NT2/D1 (cell line): ENCODE data around the gene ZMAT5.

Experiments used
- DNase-seq: peaks from one replicate; pipeline ENCODE4 v3.0.0-alpha.2; 2011; ENCODE audit warnings: low read depth, low spot score
- H3K27me3 ChIP-seq: 2 replicates; pipeline ENCODE4 v1.6.0; 2011; ENCODE audit warnings: mild to moderate bottlenecking; ENCODE audit not compliant: insufficient read length, insufficient read depth
- H3K36me3 ChIP-seq: 2 replicates; pipeline ENCODE4 v1.6.1; 2011; ENCODE audit warnings: mild to moderate bottlenecking, low read length, mixed read lengths; ENCODE audit not compliant: insufficient read depth, insufficient read length
- H3K4me1 ChIP-seq: 2 replicates; pipeline ENCODE4 v1.5.1; 2011; ENCODE audit not compliant: insufficient read depth, insufficient read length
- H3K4me3 ChIP-seq: 2 replicates; pipeline ENCODE4 v1.5.1; 2011; ENCODE audit warnings: low read depth; ENCODE audit not compliant: insufficient read length
- H3K9ac ChIP-seq: 2 replicates; pipeline ENCODE4 v1.6.0; 2011; ENCODE audit warnings: low read depth; ENCODE audit not compliant: insufficient read length
- H3K9me3 ChIP-seq: 2 replicates; pipeline ENCODE4 v1.5.1; 2011; ENCODE audit warnings: mild to moderate bottlenecking, low read length; ENCODE audit not compliant: insufficient read depth
- SUZ12 ChIP-seq: IDR thresholded peaks from 2 replicates; pipeline ENCODE4 v1.6.1; 2011; ENCODE audit not compliant: insufficient read length, insufficient read depth; ENCODE audit errors: extremely low read depth
- YY1 ChIP-seq: IDR thresholded peaks from 2 replicates; pipeline ENCODE4 v1.6.1; 2011; ENCODE audit not compliant: insufficient read length, insufficient read depth
- ZNF274 ChIP-seq: IDR thresholded peaks from 2 replicates; pipeline ENCODE4 v1.6.1; 2011; ENCODE audit warnings: mild to moderate bottlenecking, low read depth, low read length

Gene ZMAT5

GRCh38 chr22:29799217-29799680 is 32.4 kb upstream of the ZMAT5 start:
- H3K9ac ChIP-seq, result no peak overlapping the region
- H3K4me3 ChIP-seq, result no peak overlapping the region
- TF ChIP-seq SUZ12 (no peak), YY1 (no peak)

GRCh38 chr22:29798801-29799200 is 32.0 kb upstream of the ZMAT5 start:
- H3K36me3 ChIP-seq, result peaks cover 74% of the 10 kb centered on the region
- no peak overlapping the region for H3K9ac ChIP-seq

More at GRCh38 chr22:29799217-29799680, 32.4 kb upstream of the ZMAT5 start:
- no peaks in the 10 kb centered on the region for H3K9me3 ChIP-seq
- H3K4me1 ChIP-seq, result peaks cover 2% of the 10 kb centered on the region
- DNase-seq, result no peak
- no peaks in the 10 kb centered on the region for H3K27me3 ChIP-seq
- H3K36me3 ChIP-seq, result peaks cover 79% of the 10 kb centered on the region

GRCh38 chr22:29798318-29798717 is 31.5 kb upstream of the ZMAT5 start:
- no peak for DNase-seq
- TF ChIP-seq ZNF274 (no peak), SUZ12 (no peak), YY1 (no peak)
- Histone ChIP-seq H3K9me3 (no peaks in the 10 kb centered on the region), H3K4me3 (no peak overlapping the region), H3K36me3 (peaks cover 73% of the 10 kb centered on the region), H3K4me1 (peaks cover 2% of the 10 kb centered on the region), H3K9ac (no peak overlapping the region), H3K27me3 (no peaks in the 10 kb centered on the region)

More at GRCh38 chr22:29798801-29799200, 32.0 kb upstream of the ZMAT5 start:
- TF ChIP-seq YY1, result no peak
- TF ChIP-seq SUZ12, result no peak
- no peak overlapping the region for H3K4me3 ChIP-seq
- H3K4me1 ChIP-seq, result peaks cover 2% of the 10 kb centered on the region
- no peaks in the 10 kb centered on the region for H3K27me3 ChIP-seq
- DNase-seq, result no peak
- no peaks in the 10 kb centered on the region for H3K9me3 ChIP-seq

GRCh38 chr22:29797351-29797750 is 30.5 kb upstream of the ZMAT5 start:
- Histone ChIP-seq H3K4me3 (no peak overlapping the region), H3K27me3 (no peaks in the 10 kb centered on the region), H3K9me3 (no peaks in the 10 kb centered on the region), H3K36me3 (peaks cover 79% of the 10 kb centered on the region), H3K9ac (no peak overlapping the region), H3K4me1 (peaks cover 2% of the 10 kb centered on the region)
- TF ChIP-seq ZNF274, result no peak
- no peak for TF ChIP-seq SUZ12
- TF ChIP-seq YY1, result no peak
- no peak for DNase-seq

- no peaks in the 10 kb centered on the region for H3K4me1 ChIP-seq
- no peaks in the 10 kb centered on the region for H3K27me3 ChIP-seq
- H3K9me3 ChIP-seq, result no peaks in the 10 kb centered on the region
- H3K4me3 ChIP-seq, result no peak overlapping the region
- no peak for DNase-seq
- peaks cover 79% of the 10 kb centered on the region for H3K36me3 ChIP-seq
- no peak overlapping the region for H3K9ac ChIP-seq
- TF ChIP-seq SUZ12 (no peak), YY1 (no peak), ZNF274 (no peak)
These were observed 28.9 kb upstream of the ZMAT5 start for GRCh38 chr22:29795663-29796062.

GRCh38 chr22:29793396-29793795 is 26.6 kb upstream of the ZMAT5 start:
- no peaks in the 10 kb centered on the region for H3K4me1 ChIP-seq
- no peaks in the 10 kb centered on the region for H3K9me3 ChIP-seq
- H3K27me3 ChIP-seq, result no peaks in the 10 kb centered on the region
- H3K9ac ChIP-seq, result no peak overlapping the region
- no peak for TF ChIP-seq YY1
- no peak for TF ChIP-seq SUZ12
- no peak for TF ChIP-seq ZNF274
- peaks cover 80% of the 10 kb centered on the region for H3K36me3 ChIP-seq
- DNase-seq, result no peak
- H3K4me3 ChIP-seq, result no peak overlapping the region

- H3K4me3 ChIP-seq, result no peak overlapping the region
- peaks cover 69% of the 10 kb centered on the region for H3K36me3 ChIP-seq
- H3K9ac ChIP-seq, result no peak overlapping the region
- H3K9me3 ChIP-seq, result no peaks in the 10 kb centered on the region
- DNase-seq, result no peak
- no peaks in the 10 kb centered on the region for H3K27me3 ChIP-seq
- peaks cover 4% of the 10 kb centered on the region for H3K4me1 ChIP-seq
- TF ChIP-seq SUZ12, result no peak
- TF ChIP-seq ZNF274, result no peak
- TF ChIP-seq YY1, result no peak
These were observed 23.3 kb upstream of the ZMAT5 start for GRCh38 chr22:29790061-29790460.
